ENCODE data around the gene EGLN1.

Gene EGLN1

DNA sequence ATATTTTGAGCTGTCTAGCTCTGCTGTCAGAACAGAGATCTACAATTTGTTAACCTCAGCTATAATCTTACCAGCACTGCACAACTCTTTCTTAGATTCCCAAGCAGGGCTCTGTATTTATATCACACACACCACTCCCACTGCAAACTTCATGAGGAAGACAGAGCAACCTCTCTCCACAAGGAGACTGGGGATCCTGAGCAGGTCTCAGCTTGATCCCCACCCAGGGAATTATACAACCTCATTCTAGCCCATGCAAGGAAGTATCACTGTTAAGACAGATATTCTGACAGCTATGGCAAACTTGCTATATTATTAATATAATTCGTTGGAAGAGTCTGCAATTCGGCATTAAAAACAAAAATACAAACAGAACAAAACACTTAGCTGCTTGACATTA lies 40.4 kb downstream of the EGLN1 start:
- Histone ChIP-seq H3F3A (ENCODE audit: insufficient read depth, low read length) (no peaks in the 10 kb centered on the region), H3K9me3 (ENCODE audit: low read length) (no peaks in the 10 kb centered on the region), H3K27me3 (ENCODE audit: insufficient read depth, low read length) (no peaks in the 10 kb centered on the region), H3K79me2 (ENCODE audit: insufficient read depth, low read length) (0 out of 2 replicates have a peak, but pooled peaks cover 5% of the 10 kb centered on the region), H3K4me2 (ENCODE audit: low read length) (no peak overlapping the region), H2AFZ (ENCODE audit: low read length) (no peak overlapping the region), H3K36me3 (ENCODE audit: insufficient read depth, low read length) (no peaks in the 10 kb centered on the region), H3K9me2 (ENCODE audit: low read depth, low read length) (no peaks in the 10 kb centered on the region), H3K4me1 (ENCODE audit: insufficient read depth, low read length, severe bottlenecking) (no peaks in the 10 kb centered on the region), H4K20me1 (ENCODE audit: insufficient read depth, low read length) (no peaks in the 10 kb centered on the region), H3K9ac (ENCODE audit: low read length) (no peak overlapping the region), H3K27ac (ENCODE audit: low read depth, low read length, poor library complexity, severe bottlenecking) (no peak overlapping the region), H3K4me3 (ENCODE audit: low read depth, low read length, poor library complexity, severe bottlenecking) (no peak overlapping the region)
- TF ChIP-seq, protein P1, sequence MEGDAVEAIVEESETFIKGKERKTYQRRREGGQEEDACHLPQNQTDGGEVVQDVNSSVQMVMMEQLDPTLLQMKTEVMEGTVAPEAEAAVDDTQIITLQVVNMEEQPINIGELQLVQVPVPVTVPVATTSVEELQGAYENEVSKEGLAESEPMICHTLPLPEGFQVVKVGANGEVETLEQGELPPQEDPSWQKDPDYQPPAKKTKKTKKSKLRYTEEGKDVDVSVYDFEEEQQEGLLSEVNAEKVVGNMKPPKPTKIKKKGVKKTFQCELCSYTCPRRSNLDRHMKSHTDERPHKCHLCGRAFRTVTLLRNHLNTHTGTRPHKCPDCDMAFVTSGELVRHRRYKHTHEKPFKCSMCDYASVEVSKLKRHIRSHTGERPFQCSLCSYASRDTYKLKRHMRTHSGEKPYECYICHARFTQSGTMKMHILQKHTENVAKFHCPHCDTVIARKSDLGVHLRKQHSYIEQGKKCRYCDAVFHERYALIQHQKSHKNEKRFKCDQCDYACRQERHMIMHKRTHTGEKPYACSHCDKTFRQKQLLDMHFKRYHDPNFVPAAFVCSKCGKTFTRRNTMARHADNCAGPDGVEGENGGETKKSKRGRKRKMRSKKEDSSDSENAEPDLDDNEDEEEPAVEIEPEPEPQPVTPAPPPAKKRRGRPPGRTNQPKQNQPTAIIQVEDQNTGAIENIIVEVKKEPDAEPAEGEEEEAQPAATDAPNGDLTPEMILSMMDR (IDR thresholded peaks at IDR 0.05; ENCODE audit: low read length): no peak
- TF ChIP-seq EZH2 (IDR thresholded peaks at IDR 0.05; ENCODE audit: borderline replicate concordance, low read length): no peak

DNA sequence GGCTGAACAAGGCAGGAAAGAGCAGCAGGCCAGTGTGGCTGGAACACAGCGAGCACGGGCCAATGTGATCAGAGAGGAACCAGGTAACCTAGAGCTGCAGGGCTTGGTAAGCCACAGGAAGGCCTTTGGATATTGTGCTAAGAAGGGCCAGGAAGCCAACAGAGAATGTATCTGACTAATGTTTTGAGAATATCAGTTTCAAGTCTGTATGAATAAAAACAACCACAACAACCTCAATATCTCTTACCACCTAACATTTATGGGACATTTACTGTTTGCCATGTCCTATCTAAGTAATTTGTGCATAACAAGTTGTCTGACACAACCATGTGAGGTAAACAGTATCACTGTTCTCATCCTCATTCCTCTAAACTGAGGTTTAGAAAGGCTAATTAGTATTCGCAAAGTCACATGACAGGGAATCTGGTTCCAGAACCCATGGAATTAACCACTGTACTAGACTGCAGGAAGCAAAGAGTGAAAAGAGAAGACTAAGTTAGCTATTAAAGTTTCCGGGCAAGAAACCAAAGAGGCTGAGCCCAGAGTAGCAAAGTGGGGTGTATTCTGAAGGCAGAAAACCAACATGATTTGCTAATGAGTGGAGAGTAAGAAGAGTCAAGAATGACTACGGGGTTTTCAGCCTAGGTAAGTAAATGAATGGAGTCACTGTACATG lies 45.1 kb downstream of the EGLN1 start:
- H3K79me2 ChIP-seq (ENCODE audit: insufficient read depth, low read length): 0 out of 2 replicates have a peak, but pooled peaks cover 2% of the 10 kb centered on the region
- H3K9me2 ChIP-seq (ENCODE audit: low read depth, low read length): no peaks in the 10 kb centered on the region
- H3K27me3 ChIP-seq (ENCODE audit: insufficient read depth, low read length): no peaks in the 10 kb centered on the region
- TF ChIP-seq, protein P1 (IDR thresholded peaks at IDR 0.05; ENCODE audit: low read length): no peak
- no peak for TF ChIP-seq EZH2 (IDR thresholded peaks at IDR 0.05; ENCODE audit: borderline replicate concordance, low read length)
- H4K20me1 ChIP-seq (ENCODE audit: insufficient read depth, low read length): no peaks in the 10 kb centered on the region
- no peaks in the 10 kb centered on the region for H3K4me1 ChIP-seq (ENCODE audit: insufficient read depth, low read length, severe bottlenecking)
- no peaks in the 10 kb centered on the region for H3F3A ChIP-seq (ENCODE audit: insufficient read depth, low read length)
- no peaks in the 10 kb centered on the region for H3K9me3 ChIP-seq (ENCODE audit: low read length)
- no peaks in the 10 kb centered on the region for H3K36me3 ChIP-seq (ENCODE audit: insufficient read depth, low read length)
- no peak overlapping the region for H3K27ac ChIP-seq (ENCODE audit: low read depth, low read length, poor library complexity, severe bottlenecking)
- H3K4me3 ChIP-seq (ENCODE audit: low read depth, low read length, poor library complexity, severe bottlenecking): no peak overlapping the region
- H2AFZ ChIP-seq (ENCODE audit: low read length): no peak overlapping the region
- no peak overlapping the region for H3K9ac ChIP-seq (ENCODE audit: low read length)
- no peak overlapping the region for H3K4me2 ChIP-seq (ENCODE audit: low read length)

DNA sequence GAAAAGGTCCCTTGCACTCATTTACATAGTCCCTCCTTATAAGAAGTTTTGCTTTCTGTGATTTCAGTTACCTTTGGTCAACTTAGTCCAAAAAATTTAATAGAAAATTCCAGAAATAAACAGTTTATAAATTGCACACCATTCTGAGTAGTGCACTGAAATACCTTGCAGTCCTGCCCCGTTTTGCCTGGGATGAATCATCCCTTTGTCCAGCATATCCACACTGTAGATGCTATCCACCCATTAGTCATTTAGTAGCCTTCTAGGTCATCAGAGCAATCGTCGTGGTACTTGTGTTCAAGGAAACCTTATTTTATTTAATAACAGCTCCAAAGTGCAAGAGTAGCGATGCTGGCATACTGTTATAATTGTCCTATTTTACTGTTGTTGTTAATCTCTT lies 46.0 kb downstream of the EGLN1 start:
- Histone ChIP-seq H4K20me1 (ENCODE audit: insufficient read depth, low read length) (no peaks in the 10 kb centered on the region), H3K9me3 (ENCODE audit: low read length) (no peaks in the 10 kb centered on the region), H3K79me2 (ENCODE audit: insufficient read depth, low read length) (no peaks in the 10 kb centered on the region), H3K27me3 (ENCODE audit: insufficient read depth, low read length) (no peaks in the 10 kb centered on the region), H2AFZ (ENCODE audit: low read length) (no peak overlapping the region), H3K4me3 (ENCODE audit: low read depth, low read length, poor library complexity, severe bottlenecking) (no peak overlapping the region), H3K4me2 (ENCODE audit: low read length) (no peak overlapping the region), H3K4me1 (ENCODE audit: insufficient read depth, low read length, severe bottlenecking) (no peaks in the 10 kb centered on the region), H3F3A (ENCODE audit: insufficient read depth, low read length) (no peaks in the 10 kb centered on the region), H3K9ac (ENCODE audit: low read length) (no peak overlapping the region), H3K9me2 (ENCODE audit: low read depth, low read length) (no peaks in the 10 kb centered on the region), H3K27ac (ENCODE audit: low read depth, low read length, poor library complexity, severe bottlenecking) (no peak overlapping the region), H3K36me3 (ENCODE audit: insufficient read depth, low read length) (no peaks in the 10 kb centered on the region)
- TF ChIP-seq EZH2 (IDR thresholded peaks at IDR 0.05; ENCODE audit: borderline replicate concordance, low read length): no peak
- TF ChIP-seq, protein P1 (IDR thresholded peaks at IDR 0.05; ENCODE audit: low read length): no peak
